ENCODE results near the gene FOXS1.

DNA sequence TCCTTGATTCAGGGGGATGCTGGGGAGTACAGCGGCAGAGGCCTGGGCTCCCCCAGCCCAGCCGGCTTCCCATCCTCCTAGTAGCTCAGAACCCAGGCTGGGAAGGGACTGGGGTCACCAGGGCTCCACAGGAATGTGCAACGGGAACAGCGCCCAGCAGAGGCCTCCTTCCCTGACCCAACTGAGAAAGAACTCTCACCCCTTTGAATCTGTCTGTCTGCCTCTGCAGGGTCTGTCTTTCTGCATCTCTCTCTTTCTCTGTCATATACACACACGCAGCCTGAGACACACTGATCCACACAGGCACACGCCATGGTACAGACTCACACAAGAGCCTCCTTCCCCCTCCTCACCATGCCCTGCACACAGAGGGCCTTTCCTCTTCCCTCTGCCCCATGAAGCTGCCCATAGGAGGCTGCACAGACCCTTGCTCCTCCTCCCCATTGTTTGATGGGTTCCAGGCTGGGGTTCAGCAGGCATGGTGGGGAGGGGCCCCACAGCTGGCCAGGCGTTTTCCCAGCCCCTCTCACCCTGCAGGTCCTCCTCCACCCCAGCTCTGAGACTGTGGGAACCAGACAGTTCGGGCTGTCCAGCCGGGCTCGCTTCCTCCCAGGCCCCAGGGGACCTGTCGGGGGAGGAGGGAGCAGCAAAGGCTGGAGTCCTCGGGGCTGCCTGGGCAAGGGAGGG lies 2.8 kb downstream of the FOXS1 start:
- TF ChIP-seq, protein P1, sequence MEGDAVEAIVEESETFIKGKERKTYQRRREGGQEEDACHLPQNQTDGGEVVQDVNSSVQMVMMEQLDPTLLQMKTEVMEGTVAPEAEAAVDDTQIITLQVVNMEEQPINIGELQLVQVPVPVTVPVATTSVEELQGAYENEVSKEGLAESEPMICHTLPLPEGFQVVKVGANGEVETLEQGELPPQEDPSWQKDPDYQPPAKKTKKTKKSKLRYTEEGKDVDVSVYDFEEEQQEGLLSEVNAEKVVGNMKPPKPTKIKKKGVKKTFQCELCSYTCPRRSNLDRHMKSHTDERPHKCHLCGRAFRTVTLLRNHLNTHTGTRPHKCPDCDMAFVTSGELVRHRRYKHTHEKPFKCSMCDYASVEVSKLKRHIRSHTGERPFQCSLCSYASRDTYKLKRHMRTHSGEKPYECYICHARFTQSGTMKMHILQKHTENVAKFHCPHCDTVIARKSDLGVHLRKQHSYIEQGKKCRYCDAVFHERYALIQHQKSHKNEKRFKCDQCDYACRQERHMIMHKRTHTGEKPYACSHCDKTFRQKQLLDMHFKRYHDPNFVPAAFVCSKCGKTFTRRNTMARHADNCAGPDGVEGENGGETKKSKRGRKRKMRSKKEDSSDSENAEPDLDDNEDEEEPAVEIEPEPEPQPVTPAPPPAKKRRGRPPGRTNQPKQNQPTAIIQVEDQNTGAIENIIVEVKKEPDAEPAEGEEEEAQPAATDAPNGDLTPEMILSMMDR (IDR thresholded peaks at IDR 0.05; ENCODE audit: borderline replicate concordance, extremely low read depth, low read length, poor library complexity, severe bottlenecking) = no peak
- no peak for TF ChIP-seq EZH2 (IDR thresholded peaks at IDR 0.05; ENCODE audit: borderline replicate concordance, low read depth, low read length, severe bottlenecking)
